HFF-Myc (cell line): Measurements from ENCODE around the gene TFPT.

ENCODE experiments used
- DNase-seq: peaks from one replicate; pipeline ENCODE4 v3.0.0-alpha.2; 2011; ENCODE audit warnings: low read depth; ENCODE audit errors: extremely low read depth
- H3K4me3 ChIP-seq: replicated peaks from 2 replicates; pipeline ENCODE4 v1.5.1; 2011; ENCODE audit warnings: low read depth, mild to moderate bottlenecking, control low read depth, low read length
- TF ChIP-seq, protein P1 (sequence below): IDR thresholded peaks from 2 replicates; pipeline ENCODE4 v1.5.1; 2012; ENCODE audit warnings: mild to moderate bottlenecking, low read depth, low read length, control low read depth; ENCODE audit errors: missing control alignments

TFPT gene

DNA sequence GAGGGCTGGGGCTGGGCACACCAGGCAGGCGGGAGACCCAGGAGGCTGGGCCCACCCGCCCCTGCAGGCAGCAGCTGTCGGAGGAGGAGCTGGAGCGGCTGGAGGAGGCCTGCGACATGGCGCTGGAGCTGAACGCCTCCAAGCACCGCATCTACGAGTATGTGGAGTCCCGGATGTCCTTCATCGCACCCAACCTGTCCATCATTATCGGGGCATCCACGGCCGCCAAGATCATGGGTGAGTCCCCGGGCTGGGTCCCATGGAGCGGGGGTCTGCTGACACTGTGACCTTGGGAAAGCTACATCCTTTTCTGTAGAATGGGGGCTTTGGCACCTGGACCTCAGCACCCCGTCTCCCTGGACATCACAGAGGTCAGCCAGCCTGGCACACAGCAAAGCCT is 8.2 kb upstream of the TFPT start:
- H3K4me3 ChIP-seq, result no peak overlapping the region
- TF ChIP-seq, protein P1, sequence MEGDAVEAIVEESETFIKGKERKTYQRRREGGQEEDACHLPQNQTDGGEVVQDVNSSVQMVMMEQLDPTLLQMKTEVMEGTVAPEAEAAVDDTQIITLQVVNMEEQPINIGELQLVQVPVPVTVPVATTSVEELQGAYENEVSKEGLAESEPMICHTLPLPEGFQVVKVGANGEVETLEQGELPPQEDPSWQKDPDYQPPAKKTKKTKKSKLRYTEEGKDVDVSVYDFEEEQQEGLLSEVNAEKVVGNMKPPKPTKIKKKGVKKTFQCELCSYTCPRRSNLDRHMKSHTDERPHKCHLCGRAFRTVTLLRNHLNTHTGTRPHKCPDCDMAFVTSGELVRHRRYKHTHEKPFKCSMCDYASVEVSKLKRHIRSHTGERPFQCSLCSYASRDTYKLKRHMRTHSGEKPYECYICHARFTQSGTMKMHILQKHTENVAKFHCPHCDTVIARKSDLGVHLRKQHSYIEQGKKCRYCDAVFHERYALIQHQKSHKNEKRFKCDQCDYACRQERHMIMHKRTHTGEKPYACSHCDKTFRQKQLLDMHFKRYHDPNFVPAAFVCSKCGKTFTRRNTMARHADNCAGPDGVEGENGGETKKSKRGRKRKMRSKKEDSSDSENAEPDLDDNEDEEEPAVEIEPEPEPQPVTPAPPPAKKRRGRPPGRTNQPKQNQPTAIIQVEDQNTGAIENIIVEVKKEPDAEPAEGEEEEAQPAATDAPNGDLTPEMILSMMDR, result no peak
- no peak for DNase-seq

DNA sequence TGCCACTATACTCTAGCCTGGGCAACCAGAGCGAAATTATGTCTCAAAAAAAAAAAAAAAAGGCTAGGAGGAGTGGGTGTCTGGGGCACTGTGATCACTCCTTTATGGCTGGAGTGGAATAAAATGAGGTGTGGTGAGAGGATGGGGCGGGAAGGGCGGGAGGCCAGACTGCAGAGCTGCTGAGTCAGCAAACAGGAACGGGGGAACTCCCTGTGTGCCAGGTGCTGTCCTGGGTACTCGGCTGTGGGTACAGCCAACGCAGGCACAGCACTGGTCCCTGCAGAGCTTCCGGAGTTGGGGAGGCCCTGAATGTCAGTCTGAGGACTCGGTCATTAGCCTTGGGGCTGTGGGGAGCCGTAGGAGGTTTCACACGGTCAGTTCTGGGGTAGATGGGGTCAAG is 5.8 kb upstream of the TFPT start:
- no peak overlapping the region for H3K4me3 ChIP-seq
- TF ChIP-seq, protein P1, result no peak
- DNase-seq, result no peak

DNA sequence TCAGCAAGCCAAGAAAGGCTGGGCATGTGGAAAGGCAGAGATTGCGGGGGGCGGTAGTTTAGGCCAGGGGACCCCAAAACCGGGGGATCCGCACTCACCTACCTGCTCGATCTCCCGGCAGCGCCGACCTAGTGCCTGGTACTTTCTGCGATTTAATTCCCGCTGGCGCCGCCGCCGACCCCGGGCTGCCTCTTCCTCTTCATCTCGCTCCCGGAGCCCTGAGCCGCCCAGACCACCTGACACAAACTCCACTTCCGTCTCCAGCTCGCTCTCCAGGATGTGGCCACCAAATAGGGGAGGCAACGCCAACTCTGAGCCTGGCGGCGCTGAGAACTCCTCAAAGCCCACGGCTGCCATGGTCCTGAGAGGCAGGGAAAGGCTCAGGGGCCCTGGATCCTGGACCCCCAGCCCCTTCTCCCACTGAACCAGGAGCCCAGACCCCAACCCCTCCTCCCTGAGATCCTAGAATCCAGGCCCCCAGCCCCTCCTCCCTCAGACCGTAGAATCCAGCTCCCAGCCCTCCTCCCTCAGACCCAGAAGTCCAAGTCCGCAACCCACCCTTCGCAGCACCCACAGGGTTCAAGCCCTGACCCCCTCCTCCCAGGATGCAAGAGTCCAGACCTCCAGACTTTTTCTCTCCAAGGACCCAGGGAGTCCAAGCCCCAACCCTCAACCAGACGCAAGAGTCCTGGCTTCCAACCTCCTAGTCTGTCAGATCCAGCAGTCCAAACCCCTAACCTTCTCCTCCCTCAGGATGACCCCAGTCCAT is 933 bp downstream of the TFPT start:
- TF ChIP-seq, protein P1, result no peak
- no peak for DNase-seq

DNA sequence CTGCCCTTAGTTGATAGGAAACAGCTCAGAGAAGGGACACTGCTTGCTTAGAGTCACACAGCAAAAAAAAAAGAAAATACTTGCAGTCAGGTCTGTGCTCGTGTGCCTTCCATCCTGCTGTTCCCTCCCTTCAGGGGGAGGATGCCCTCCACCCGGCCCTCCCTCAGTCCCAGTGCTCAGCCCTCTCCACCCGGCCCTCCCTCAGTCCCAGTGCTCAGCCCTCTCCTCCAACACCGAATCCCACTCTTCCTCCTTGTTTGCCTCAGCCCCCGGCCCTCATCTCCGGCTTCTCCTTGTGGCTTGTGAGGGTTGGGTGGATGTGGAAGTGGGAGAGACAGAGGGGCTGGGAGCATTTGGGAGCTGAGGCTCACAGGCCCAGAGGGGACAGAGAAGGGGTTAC is 5.8 kb downstream of the TFPT start:
- DNase-seq, result no peak
- no peak overlapping the region for H3K4me3 ChIP-seq
- TF ChIP-seq, protein P1, result no peak

More for the DNA sequence above, 933 bp downstream of the TFPT start:
- peak overlapping the region; percentile 82 for H3K4me3 ChIP-seq

DNA sequence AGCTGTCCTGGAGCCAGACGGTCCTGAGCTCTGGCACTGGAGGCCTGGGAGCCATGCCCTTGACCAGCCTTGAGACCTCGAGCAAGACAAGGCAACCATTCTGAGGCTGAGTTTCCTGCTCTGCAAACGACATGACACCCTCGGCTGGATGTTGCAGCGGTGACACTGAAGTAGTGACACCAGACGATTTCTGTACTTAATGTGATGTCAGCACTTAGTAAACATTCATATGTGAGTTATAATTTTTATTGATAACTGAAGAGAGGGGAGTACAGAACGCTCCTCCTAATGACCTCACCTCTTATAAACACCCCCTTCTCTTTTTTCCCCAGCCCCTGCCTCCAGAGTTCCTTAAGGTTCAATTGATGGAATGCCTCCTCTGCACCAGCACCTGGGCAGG is 7.0 kb downstream of the TFPT start:
- DNase-seq, result no peak
- no peak overlapping the region for H3K4me3 ChIP-seq

DNA sequence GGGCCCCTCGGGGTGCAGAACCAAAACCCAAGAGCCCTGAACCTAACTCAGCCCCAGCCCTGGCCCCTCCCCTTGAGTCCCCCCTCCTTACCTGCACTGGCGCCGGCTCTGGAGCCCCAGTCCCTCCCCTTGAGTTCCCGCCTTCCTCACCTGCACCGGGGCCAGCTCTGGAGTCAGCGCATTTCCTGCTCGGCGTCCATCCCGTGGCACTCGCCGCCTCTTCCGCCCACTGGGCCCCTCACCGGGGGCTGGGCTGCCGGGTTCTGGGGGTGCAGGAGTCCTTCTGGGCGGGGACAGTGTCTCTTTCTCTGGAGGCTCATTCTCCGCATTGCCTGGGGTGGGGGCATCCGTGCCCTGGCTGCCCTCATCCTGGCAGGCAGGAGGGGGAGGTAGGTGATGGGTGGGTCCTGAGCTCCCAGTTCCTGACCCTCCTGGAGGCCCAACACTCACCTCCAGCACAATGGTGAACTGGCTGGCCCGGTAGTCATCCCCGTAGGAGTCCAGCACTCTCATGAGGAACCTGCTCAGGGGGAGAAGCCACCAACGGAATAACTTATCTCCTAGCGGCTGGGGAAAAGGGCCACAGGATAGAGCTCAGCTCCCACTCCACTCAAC is 7.5 kb downstream of the TFPT start:
- TF ChIP-seq, protein P1, result no peak

More for the DNA sequence above, 7.0 kb downstream of the TFPT start:
- TF ChIP-seq, protein P1, result no peak

More for the DNA sequence above, 7.5 kb downstream of the TFPT start:
- no peak overlapping the region for H3K4me3 ChIP-seq
- no peak for DNase-seq
